ENCODE data around the gene EPS8L3. TPM values are rescaled to one million over a fixed set of nuclear protein-coding genes. Genes with fewer than 3 reads are reported as not detected.
A peak's percentile ranks its signal among the peaks of the same experiment; 100 is the strongest.

EPS8L3 gene
- total RNA-seq, 4 donors from 2014 or later = not detected

DNA sequence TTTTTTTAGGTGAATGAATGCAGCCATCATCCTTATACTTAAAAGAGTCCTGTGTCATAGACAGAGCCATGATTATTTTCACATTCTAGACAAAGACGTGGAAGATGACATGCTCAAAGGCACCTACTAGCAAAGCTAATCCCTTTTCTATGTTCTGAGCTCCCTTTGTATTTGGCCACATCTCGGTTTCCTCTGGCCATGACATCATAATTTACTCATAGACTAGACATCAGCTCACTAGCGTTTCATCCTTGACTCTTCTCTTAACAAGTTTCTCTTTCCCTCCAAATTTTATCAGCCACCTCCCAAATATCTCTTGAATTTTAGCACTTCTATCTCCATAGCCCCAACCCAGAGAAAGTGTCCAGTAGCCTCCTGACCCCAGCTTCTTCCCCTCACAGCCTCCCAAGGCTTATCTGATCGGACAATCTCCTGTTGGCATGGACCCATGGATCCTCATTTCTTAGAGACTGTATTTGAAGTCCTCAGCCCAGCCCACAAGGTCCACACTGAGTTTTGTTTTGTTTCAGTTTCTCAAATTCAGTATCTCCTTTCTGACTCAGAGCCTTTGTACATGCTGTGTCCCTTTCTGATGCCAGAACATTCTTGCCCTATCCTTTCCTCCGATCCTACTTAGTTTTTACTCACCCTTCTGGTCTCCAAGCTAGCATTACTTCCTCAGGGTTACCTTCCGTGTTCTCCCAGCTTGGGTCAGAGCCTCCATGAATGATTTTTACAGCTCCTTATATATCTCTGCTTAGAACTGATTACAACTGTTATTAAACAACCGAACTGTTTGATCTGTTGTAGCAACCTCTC lies 33.0 kb upstream of the EPS8L3 start:
- no peak overlapping the region for H3K4me3 ChIP-seq (replicated peaks in 1 of 3)
- H3K4me1 ChIP-seq = peaks cover 23 to 44% of the 10 kb centered on the region in 2 donors
- H3K27ac ChIP-seq = peak overlapping the region in 2 of 3 donors; percentile 22 to 33
- WGBS, 2 donors = 77 to 87% methylated on average over 7 of the region's 7 CpGs
- DNase-seq = no peak
- no peaks in the 10 kb centered on the region for H3K27me3 ChIP-seq
- intact Hi-C loops (cut with DNase I) = no loop called here
- no peaks in the 10 kb centered on the region for H3K9me3 ChIP-seq
- TF ChIP-seq, protein P1, sequence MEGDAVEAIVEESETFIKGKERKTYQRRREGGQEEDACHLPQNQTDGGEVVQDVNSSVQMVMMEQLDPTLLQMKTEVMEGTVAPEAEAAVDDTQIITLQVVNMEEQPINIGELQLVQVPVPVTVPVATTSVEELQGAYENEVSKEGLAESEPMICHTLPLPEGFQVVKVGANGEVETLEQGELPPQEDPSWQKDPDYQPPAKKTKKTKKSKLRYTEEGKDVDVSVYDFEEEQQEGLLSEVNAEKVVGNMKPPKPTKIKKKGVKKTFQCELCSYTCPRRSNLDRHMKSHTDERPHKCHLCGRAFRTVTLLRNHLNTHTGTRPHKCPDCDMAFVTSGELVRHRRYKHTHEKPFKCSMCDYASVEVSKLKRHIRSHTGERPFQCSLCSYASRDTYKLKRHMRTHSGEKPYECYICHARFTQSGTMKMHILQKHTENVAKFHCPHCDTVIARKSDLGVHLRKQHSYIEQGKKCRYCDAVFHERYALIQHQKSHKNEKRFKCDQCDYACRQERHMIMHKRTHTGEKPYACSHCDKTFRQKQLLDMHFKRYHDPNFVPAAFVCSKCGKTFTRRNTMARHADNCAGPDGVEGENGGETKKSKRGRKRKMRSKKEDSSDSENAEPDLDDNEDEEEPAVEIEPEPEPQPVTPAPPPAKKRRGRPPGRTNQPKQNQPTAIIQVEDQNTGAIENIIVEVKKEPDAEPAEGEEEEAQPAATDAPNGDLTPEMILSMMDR (IDR thresholded peaks at IDR 0.05) = no peak
- no peak for TF ChIP-seq POLR2A (IDR thresholded peaks at IDR 0.05)
- no peaks in the 10 kb centered on the region for H3K36me3 ChIP-seq

- no peaks in the 10 kb centered on the region for H3K9me3 ChIP-seq
- H3K36me3 ChIP-seq = no peaks in the 10 kb centered on the region
- DNase-seq = no peak
- WGBS, 2 donors = 90 to 91% methylated on average over 13 to 19 of the region's 19 CpGs
- H3K4me1 ChIP-seq = peaks cover 30 to 59% of the 10 kb centered on the region in 2 donors
- TF ChIP-seq POLR2A (IDR thresholded peaks at IDR 0.05) = no peak
- TF ChIP-seq, protein P1 (IDR thresholded peaks at IDR 0.05) = no peak
- intact Hi-C loops (cut with DNase I) = no loop called here
- no peak overlapping the region for H3K4me3 ChIP-seq (replicated peaks in 1 of 3)
- peak overlapping the region in 1 of 3 donors; percentile 28 for H3K27ac ChIP-seq
- no peaks in the 10 kb centered on the region for H3K27me3 ChIP-seq
Measured at GRCh38 chr1:109794319-109795132, 30.8 kb upstream of the EPS8L3 start.

DNA sequence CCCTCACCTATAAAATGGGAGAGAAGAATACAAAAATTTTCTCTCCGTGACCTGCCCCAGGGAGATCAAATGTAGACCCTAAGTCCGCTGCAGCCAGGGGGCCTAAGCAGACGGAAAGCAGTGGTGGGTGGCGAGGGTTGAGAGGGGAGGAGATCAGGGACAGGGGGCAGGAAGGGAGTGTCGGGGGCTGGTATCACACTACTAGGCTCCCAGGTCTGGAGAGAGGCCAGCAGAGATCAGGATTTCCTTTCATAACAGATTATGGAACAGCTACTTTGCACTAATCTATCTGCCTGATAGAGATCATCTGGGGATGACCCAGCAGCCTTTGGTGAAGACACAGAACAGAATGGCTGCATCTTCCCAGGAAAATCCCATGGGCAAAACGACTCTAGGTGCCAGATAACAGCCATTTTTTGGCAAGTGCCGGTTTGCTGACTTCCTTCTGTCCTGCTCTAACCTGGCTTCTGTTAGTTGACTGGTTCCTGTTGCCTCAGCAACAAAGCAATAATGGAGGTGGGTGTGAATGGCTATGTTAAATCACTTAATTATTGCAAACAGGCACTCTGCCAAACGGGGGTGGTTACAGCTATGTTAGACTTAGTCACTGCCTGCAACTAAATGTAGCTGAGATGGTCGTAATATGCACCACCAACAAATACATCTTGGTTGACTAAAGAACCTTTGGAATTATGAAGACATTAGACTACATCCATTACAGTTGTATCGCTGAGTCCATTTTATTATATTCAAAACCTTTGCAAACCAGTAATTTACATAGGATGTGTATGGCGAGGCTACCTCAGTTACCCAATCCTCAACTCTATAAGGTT lies 30.0 kb upstream of the EPS8L3 start:
- Histone ChIP-seq H3K4me1 (peaks cover 30 to 59% of the 10 kb centered on the region in 2 donors), H3K27ac (peak overlapping the region in 2 of 3 donors; percentile 48 to 76), H3K27me3 (no peaks in the 10 kb centered on the region), H3K4me3 (replicated peaks in 1 of 3) (no peak overlapping the region), H3K36me3 (no peaks in the 10 kb centered on the region), H3K9me3 (no peaks in the 10 kb centered on the region)
- peak in 1 of 2 donors; percentile 12 for DNase-seq
- no peak for TF ChIP-seq POLR2A (IDR thresholded peaks at IDR 0.05)
- TF ChIP-seq, protein P1 (IDR thresholded peaks at IDR 0.05) = no peak
- 62 to 66% methylated on average over 11 of the region's 11 CpGs for WGBS, 2 donors
- intact Hi-C loops (cut with DNase I) = no loop called here

DNA sequence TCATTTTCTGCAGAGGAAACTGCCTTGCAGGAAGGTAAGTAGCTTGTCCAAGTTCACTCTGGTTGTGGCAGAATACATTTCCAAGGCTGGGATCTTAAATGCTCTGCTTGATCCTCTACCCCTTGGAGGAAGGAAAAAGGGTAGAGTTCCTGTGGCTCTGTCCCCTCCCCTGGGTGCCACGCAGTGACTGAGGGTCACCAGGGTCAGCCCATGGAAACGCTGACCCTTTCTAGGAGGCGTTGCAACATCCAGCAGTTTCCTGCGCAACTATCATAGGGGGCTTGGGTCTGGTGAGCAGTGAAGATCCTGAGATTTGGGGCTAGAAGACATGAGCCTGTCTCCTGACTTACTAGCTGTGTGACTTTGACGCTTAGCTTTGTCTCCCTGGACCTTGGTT lies 29.4 kb upstream of the EPS8L3 start:
- intact Hi-C loops (cut with DNase I) = no loop called here
- Histone ChIP-seq H3K36me3 (no peaks in the 10 kb centered on the region), H3K4me3 (replicated peaks in 1 of 3) (no peak overlapping the region), H3K9me3 (no peaks in the 10 kb centered on the region), H3K4me1 (peaks cover 30 to 59% of the 10 kb centered on the region in 2 donors), H3K27me3 (no peaks in the 10 kb centered on the region), H3K27ac (peak overlapping the region in 2 of 3 donors; percentile 48 to 76)
- no peak for TF ChIP-seq POLR2A (IDR thresholded peaks at IDR 0.05)
- TF ChIP-seq, protein P1 (IDR thresholded peaks at IDR 0.05) = no peak
- WGBS, 2 donors = 77 to 81% methylated on average over 5 of the region's 5 CpGs
- DNase-seq = no peak
